NCI-H748 (cell line): Measurements from ENCODE around the gene DPH1.

Experiments
- DNase-seq: peaks from one replicate; lab custom pipeline; 2025; ENCODE audit not compliant: unreplicated experiment; lab: John Stamatoyannopoulos, UW

DPH1 gene

GRCh38 chr17:2027528-2028233, 2.3 kb upstream of the DPH1 start:
- DNase-seq, result no peak

DNA sequence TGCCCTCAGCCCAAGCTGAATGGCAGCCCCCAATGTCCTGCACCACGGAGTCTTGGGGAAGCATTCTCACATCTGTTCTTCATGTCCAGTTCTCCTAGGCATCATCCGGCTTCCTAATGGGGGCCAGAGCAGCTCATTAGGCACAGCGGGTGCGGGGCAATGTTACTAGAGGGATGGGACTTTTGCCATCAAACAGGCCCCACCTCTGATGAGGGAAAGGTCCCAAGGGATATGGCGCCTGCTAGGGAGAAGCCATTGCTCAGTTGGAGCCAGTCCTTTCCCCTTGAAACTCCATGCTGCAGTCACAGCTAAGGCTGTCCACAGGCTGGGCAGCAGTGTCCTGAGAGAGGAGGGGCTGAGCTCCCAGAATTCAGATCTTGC, 1.7 kb upstream of the DPH1 start:
- DNase-seq, result no peak

- DNase-seq, result no peak
These were observed 1.2 kb upstream of the DPH1 start for GRCh38 chr17:2028737-2029136.

- DNase-seq, result no peak
These were observed 818 bp downstream of the DPH1 start for GRCh38 chr17:2030779-2031163.

- DNase-seq, result no peak
These were observed 3.2 kb downstream of the DPH1 start for GRCh38 chr17:2033153-2033552.

- DNase-seq, result no peak
These were observed 4.2 kb downstream of the DPH1 start for GRCh38 chr17:2034157-2034556.

- DNase-seq, result no peak
These were observed 5.0 kb downstream of the DPH1 start for GRCh38 chr17:2034806-2035540.

DNA sequence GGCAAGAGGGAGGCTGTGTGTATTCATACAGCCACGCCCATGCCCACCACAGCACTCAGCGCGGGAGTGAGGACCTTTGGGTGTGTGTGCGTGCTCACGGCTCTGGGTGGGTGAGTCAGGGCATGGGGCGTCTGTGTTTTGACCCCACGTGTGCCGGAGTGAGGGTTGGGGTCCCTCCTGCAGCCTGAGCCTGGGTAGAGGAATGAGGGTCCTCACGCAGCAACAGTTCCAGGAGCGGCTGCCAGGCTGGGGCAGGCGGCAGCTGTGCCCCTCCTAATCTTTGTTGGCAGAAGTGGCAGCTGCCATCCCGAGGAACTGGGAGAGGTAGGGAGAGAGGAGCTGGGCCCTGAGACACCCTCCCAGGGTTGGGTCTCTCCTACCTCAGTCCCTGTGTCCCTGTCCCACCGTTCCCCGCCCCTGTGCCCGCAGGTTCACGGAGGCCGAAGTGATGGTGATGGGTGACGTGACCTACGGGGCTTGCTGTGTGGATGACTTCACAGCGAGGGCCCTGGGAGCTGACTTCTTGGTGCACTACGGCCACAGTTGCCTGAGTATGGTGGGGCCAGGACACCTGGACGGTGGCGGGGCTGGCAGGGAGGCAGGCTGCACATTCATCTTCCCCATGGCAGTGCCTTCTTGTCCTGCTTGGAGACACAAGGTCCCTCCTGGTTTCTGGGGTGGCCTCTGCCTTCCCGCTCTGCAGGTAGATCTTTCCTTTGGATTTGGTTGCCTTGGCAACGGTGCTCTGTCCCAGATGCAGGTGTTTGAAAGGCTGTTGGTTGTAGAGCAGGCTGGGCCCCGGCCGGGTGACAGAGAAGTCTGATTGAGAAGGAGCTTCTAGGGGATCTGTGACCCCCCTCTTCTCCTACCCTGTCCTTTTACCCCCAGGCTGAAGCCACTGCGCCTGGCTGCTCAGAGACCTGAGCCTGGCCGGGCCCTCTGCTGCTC, 5.9 kb downstream of the DPH1 start:
- no peak for DNase-seq

GRCh38 chr17:2037155-2037554, 7.2 kb downstream of the DPH1 start:
- DNase-seq, result no peak

DNA sequence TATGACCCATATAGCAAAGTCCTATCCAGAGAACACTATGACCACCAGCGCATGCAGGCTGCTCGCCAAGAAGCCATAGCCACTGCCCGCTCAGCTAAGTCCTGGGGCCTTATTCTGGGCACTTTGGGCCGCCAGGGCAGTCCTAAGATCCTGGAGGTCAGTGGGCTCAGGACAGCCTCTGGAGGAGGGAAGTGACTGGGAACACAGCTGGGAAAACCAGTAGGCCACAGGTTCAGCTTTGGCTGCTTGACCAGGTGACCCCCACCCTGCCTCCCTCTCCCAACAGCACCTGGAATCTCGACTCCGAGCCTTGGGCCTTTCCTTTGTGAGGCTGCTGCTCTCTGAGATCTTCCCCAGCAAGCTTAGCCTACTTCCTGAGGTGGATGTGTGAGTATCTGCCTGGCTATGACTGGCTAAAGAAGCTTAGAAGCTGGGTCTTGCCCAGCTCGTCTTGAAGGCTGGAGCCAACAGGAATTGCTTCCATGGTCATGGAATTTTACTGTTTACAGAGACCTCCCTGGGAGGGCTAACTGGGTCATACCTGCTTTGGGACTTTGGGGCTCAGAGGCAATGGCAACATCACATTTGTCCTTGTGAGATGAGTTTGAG, 10.4 kb downstream of the DPH1 start:
- DNase-seq, result no peak

GRCh38 chr17:2040942-2041560, 11.1 kb downstream of the DPH1 start:
- DNase-seq, result no peak

- peak; percentile 99 for DNase-seq
These were observed 11.8 kb downstream of the DPH1 start, which contains the start of gene OVCA2 for GRCh38 chr17:2041561-2042389. TSS of gene OVCA2 (plus strand) at chr17:2042022. CDS start at chr17:2042048, 26 bp downstream.

- peak; percentile 71 for DNase-seq
These were observed 12.5 kb downstream of the DPH1 start for GRCh38 chr17:2042390-2042847.

- DNase-seq, result no peak
These were observed 13.0 kb downstream of the DPH1 start for GRCh38 chr17:2042933-2043332.

DNA sequence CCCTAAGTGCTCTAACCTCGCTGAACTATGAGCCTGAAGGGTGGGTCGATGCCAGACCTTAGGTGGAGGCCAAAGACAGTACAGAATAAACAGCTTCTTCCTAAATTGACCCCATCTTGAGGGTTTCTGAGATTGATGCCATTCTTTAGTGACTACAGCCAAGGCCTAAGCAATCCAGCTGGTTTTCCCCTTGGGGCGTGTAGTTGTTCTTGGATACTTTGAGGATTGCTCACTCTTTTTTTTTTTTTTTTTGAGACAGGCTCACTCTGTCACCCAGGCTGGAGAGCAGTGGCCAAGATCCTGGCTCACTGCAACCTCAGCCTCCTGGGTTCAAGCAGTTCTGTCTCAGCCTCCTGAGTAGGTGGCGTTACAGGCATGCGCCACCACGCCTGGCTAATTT, 13.8 kb downstream of the DPH1 start:
- no peak for DNase-seq

DNA sequence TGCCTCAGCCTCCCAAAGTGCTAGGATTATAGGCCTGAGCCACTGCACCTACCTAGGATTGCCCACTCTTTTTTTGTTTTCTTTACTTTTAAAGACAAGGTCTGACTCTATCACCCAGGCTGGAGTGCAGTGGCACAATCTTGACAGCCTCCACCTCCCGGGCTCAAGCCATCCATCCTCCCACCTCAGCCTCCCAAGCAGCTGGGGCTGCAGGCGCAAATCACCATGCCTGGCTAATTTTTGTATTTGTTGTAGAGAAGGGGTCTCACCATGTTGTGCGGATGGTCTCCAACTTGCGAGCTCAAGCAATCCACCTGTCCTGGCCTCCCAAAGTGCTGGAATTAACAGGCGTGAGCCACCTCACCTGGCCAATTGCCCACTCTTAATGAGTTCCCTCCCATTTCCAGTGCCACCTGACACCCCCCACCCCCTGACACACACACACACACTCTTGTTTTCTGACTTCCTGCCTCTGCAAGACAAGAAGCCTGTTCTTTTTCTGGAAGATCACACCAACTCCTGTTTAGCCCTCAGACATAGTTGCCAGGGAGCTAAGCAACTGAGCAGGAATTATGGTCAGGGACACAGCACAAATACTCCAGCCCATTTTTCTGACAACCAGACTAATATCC, 14.4 kb downstream of the DPH1 start:
- DNase-seq, result no peak

DNA sequence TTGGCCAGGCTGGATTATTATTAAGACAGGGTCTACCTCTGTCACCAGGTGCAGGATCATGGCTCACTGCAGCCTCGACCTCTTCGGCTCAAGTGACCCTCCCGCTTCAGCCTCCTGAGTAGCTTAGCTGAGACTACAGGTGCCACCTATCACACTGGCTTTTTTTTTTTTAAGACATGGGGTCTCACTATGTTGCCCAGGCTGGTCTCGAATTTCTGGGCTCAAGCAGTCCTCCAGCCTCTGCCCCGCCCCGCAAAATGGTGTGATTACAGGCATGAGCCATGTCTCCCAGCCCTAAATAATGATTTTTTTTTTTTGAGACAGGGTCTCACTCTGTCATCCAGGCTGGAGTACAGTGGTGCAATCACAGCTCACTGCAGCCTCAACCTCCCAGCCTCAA, 17.6 kb downstream of the DPH1 start:
- DNase-seq, result no peak

DNA sequence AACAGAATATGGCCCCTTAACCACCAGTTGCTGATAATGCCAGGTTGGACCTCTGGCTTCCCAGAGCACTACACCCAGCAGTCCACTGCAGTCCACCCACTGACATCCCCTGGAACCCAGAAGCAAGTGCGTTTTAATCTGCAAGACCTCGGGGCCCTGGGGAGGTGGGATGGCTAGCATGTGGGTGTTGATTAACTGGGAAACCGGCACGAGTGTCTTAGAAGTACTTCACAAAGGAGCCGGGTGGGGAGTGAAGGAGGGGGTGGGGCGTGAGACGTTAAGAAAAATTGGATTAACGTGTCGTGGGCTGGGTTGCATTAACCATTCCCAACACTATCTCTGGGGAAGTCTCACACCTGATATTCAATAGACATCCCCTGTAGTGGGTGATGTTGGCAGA, 18.9 kb downstream of the DPH1 start:
- no peak for DNase-seq
